CD1c-positive myeloid dendritic cell (primary cell): ENCODE results near the gene EXTL2.
A peak's percentile ranks its signal among the peaks of the same experiment; 100 is the strongest.
"Not testable (repeated sequence)": the region's sequence is repeated elsewhere in the genome, so short reads cannot be mapped to it uniquely, and the experiment has no call there.

Source experiments
- DNase-seq: peaks from one replicate; pipeline ENCODE4 v3.0.0-alpha.2; 2016; ENCODE audit errors: extremely low spot score

The EXTL2 gene

DNA sequence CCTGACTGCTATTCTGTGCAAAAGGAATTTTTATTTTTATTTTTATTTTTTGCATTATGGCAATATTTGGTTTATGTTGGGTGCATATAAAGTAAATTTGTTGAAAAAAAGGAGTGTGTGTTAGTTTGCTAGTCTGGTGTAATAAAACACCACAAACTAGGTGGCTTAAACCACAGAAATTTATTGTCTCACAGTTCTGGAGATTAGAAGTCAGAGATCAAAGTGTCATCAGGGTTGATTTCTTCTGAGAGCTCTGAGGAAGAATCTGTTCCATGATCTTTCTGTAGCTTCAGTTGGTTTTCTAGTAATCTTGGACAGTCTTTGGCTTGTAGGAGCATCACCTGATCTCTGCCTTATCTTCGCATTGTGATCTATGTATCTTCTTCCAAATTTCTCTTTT, 7.7 kb upstream of the EXTL2 start:
- DNase-seq = no peak

DNA sequence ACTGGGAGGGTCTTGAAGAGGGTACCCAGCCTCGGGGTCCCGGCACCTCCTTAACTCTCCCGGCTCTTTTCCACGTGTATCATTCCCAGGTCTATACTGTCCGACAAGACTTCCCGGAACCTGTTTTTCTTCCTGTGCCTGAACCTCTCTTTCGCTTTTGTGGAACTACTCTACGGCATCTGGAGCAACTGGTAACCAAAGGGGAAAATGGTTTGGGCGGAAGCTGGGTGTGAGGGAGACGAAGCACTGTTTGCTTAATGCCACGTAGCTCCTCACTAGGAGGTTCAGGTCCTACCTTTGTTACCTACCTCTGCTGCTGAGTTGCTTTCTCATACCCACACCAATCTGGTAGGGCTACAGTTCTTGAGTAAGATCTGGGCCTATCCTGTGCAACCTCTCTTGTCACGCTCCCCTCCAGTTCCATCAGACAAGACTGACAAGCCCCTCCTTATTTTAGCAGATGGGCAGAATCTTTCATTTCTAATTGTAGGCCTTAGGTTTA, 1.9 kb upstream of the EXTL2 start:
- DNase-seq = peak; percentile 68

DNA sequence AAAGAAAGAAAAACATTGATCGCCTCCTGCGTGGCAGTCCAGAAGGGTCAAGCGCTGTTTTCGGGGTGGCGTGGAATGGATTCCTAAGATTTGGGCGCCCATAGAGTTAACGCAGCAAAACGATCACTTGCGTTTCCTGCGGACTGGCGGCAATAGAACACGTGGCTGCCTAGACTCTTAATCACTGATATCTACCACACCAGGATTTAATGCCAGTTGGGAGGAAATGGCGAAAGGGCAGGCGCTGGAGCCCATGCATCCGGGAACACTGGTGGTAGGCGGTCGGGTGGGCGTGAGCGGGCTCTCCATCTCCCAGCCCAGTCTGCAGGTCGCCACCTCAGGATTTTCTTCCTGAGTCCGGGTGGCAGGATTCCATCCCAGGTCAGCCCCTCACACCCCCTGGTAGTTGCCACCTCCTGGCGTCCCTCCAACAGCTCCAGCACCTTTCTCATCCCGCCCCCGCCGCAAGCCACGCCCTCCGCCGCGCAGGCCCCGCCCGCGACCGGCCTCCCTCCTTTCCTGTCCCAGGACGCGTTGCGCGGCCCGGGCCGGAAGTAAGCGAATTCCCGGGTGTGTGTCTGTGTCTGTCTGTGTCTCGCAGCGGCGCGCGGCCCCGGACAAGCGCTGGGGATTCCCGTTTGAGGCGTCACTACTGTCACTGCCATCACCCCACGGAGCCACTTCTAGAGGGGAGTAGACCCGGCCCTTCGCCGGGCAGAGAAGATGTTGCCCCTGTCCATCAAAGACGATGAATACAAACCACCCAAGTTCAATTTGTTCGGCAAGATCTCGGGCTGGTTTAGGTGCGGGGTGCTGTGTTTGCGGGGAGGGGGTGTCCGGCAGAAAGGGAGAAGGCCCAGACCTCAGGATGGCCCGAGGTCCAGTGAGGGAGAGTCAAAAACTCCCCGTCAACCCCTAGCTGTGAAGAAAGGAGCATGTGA, 1.2 kb upstream of the EXTL2 start, which contains the start of gene SLC30A7:
TSS of gene SLC30A7 (plus strand) at position 551 of the 941 bp plus-strand sequence. CDS start at position 724, 173 bp downstream.
- peak; percentile 94 for DNase-seq

DNA sequence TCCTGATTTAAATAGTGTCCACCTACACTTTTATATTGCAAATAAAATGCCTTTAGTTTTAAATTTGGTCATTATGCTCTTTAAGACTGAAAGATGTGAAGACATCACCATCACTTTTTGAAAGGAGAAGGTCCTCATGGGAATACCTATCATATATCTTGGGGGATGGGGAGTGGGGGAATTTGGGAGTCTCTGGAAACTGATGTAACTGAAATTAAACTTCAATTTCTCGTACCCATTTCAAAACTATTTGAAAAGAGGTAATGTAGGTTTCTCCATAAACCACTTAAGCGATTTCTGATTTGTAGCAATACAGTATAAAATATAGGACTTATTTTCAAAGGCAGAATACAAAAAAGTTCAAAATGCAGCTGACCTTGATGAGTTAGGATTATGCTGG, 924 bp downstream of the EXTL2 start:
- no peak for DNase-seq

DNA sequence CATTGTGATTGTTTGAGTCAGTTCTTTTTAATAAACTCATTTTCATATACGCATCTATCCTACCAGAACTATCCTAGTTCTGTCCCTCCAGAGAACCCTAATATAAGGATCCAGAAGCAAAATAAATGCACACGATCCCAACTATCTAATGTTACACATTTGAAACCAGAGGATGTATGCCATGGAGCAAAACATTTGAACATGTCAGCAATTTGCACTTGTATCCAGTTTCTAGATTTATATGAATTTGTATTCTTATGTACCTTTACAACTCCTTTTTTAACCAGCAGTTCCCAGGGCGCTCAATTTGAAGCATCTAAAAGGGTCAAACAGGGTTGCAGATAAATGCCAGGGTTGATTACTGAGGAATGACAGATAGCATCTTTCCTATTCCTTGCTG, 2.1 kb downstream of the EXTL2 start:
- DNase-seq = no peak

DNA sequence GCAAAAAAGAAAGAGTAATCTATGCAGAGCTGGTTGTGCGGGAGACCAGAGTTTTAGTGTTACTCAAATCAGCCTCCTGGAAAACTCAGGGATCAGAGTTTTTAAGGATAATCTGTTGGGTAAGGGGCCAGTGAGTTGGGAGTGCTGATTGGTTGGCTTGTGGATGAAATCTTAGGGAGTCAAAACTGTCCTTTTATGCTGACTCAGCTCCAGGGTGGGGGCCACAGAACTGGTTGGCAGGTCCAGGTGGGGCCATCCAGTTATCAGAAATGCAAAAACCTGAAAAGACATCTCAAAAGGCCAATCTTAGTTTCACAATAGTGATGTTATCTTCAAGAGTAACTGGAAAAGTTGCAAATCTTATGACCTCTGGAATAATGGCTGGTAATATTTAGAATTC, 3.3 kb downstream of the EXTL2 start:
- no peak for DNase-seq

DNA sequence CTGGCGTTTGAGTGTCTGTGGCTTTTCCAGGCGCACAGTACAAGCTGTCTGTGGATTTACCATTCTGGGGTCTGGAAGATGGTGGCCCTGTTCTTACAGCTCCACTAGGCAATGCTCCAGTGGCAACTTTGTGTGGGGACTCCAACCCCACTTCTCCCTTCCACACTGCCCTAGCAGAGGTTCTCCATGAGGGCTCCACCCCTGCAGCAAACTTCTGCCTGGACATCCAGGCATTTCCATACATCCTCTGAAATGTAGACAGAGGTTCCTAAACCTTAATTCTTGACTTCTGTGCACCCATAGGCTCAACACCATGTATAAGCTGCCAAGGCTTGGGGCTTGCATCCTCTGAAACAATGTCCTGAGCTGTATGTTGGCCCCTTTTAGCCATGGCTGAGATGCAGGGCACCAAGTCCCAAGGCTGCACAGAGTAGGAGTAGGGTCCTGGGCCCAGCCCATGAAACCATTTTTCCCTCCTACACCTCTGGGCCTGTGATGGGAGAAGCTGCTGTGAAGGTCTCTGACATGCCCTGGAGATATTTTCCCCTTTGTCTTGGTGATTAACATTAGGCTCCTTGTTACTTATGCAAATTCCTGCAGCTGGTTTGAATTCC, 4.7 kb downstream of the EXTL2 start:
- DNase-seq = not testable (repeated sequence)

DNA sequence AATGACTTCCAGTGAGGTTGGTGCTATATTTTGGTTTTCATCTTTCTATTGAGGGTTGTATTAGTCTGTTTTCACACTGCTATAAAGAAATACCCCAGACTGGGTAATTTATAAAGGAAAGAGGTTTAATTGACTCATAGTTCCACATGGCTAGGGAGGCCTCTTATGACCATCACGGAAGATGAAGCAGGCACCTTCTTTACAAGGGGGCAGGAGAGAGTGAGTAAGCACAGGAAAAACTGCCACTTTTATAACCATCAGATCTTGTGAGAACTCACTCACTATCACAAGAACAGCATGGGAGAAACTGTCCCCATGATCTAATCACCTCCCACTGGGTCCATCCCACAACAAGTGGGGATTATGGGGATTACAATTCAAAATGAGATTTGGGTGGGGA, 5.6 kb downstream of the EXTL2 start:
- not testable (repeated sequence) for DNase-seq

DNA sequence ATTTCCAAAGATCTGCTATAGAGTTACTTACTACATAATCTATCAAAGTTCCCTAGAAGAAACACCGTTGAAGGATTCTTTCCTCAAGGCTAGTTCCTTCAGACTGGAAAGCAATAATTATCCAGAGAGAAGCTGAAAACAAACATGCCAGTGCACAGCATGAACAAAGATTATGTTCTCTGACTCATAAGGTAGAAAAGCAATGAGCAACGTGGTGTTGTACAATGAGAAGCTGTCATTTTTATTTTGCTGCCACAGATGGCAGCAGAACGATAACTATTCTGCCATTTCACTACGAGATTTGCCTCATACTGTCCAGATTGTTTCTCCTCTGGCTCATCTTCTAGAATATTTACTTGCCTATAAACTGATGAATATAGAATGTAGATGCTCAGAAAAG, 10.7 kb downstream of the EXTL2 start:
- no peak for DNase-seq

DNA sequence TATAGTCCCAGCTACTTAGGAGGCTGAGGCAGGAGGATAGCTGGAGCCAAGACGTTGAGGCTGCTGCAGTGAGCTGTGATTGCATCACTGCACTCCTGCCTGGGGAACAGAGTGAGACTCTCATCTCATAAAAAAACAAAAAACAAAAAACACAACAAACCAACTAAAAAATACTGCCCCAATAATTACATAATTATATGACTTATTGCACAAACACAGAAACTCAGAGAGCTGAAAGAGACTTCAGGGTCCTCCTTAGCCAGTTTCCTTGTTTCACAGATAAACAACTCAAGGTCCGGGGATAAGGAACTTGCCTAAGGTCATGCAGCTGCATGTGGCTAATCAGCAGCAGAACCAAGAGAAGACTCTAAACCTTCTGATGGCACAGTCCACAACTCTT, 11.9 kb downstream of the EXTL2 start:
- peak; percentile 50 for DNase-seq

DNA sequence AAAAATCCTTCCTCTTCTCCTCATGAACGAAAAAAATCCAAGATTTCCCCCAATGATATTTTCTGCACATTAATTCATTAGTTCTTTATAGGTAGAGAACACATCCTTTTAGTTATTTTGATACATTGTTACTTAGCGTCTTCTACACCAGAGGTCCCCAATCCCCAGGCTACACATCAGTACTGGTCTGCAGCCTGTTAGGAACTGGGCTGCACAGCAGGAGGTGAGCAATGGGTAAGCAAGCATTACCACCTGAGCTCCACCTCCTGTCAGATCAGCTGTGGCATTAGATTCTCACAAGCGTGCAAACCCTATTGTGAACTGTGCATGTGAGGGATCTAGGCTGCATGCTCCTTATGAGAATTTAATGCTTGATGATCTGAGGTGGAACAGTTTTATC, 13.0 kb downstream of the EXTL2 start:
- DNase-seq = no peak

DNA sequence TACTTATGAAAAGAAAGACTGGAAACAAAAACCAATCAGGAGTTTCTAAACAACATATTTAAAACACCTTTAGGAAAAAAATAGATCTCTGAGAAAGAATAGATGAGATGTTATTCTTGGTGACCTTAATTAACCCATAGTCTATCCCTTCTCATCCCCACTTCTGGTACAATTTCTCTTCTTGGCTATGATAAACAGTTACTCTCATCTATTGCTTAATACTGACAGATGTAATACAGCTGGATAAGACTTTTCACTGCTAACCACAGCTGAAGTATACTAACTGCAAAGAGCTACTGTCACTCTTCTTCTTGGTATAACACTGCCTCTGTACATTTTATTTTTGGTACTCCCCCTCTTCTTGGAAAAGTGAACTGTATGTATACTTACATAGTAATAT, 15.2 kb downstream of the EXTL2 start:
- DNase-seq = no peak

DNA sequence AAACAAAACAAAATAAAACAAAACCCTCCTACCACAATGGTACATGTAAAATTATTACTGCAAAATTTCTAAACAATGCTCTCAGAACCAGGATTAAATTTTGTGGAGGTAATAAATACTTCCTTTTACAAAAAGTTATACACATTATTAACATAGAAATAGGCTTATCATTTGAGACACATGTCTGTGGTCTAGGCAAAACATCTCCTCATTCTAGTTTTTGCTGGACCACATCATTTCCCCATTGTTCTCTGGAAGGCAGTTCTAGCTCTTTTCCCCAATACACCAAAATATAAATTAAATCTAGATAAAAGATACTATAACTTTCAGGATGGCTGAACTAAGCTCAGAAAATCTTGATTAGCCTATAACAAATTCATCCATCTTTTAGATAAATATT, 18.4 kb downstream of the EXTL2 start:
- DNase-seq = no peak

DNA sequence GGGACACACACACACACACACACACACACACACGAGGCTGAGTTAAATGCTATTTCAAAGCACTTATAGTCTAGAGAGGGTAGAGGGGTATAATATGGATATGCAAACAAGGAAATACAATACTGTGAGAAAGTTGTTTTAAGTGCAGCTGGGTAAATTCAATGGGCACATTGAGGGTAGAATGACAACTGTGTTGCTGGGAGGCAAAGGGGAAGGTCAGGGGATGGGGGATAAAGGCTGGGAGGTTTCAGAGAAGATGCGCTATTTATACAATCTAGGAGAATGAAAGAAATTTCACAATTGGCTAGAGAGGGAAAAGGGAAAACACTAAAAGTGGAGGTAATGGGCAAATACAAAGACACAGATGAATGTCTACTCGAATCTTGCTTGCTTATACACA, 19.4 kb downstream of the EXTL2 start:
- DNase-seq = no peak

DNA sequence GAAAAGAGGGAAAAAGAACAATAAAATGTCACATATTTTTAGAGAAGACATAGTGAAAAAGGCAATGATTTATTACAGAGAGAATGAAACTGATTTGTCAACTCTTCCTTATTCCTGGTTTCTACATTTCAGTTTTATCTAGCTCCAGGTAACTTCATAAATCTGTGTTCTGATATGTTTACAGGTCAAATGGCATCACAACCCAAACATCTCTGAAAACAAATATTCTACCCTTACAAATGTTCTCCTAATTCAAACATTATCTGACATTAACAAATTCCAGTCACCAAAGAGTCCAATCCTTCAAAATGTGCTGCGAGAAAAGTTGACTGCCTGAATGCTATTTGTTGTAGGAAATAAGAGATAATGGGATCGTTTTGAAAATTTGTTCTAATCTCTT, 20.2 kb downstream of the EXTL2 start:
- DNase-seq = no peak

DNA sequence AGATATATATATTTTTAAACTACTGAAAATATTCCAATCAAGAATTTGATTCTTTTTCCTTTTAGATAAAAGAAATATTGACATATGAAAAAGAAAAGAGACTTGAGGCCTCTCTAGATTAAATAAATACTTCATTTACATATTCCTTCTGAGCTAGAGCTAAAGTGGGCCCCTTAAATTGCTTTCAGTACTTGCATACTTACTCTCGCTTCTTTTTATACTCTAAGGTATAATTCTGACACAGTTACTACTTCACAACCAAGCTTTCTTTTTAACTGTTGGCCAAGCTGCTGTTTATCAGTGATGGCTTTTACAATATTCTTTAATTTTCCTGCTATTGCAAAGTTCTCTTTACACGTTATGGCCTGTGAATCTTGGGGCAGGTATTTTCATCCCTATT, 24.6 kb downstream of the EXTL2 start:
- no peak for DNase-seq

DNA sequence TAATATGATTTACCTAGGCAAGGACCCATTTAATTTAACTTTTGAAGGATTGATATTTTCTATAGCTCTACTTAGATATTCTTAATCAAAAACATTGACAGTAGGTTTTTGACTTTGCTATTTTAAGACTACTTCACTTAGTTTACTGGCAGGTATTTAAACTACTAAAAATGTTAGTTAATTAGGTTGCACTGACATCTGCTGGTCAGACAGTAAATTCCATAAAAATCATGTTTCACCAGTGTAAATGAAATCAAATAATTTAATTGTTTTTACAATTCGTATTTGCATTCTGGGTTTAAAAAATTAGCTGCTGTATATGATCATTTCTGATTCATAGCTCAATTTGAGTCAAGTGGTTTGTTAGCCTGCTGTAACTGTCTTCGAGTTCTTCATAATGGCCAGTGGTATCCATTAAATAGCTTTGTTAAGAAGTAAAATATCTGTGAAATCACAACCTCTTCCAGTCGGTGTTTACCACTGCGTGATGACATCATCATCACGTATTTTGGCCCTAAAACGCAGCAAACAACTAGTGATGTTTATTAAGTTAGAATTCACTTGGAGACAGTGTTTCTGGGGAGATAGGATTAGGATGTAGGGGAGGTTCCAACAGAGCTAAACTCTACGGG, 26.2 kb downstream of the EXTL2 start:
- peak; percentile 70 for DNase-seq

DNA sequence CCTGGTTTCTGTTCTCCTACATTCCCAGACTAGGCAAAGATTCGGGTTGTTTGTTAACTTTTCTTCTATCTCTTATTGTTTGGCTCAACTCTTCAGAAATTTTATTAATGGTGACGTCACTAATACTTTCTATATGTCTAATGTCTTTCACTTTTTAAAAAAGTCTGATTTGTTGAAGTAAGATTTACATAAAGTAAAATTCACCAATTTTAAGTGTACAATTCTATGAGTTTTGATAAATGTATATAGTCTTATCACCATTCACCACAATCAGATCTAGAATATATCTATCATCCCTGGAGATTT, 27.8 kb downstream of the EXTL2 start:
- no peak for DNase-seq

DNA sequence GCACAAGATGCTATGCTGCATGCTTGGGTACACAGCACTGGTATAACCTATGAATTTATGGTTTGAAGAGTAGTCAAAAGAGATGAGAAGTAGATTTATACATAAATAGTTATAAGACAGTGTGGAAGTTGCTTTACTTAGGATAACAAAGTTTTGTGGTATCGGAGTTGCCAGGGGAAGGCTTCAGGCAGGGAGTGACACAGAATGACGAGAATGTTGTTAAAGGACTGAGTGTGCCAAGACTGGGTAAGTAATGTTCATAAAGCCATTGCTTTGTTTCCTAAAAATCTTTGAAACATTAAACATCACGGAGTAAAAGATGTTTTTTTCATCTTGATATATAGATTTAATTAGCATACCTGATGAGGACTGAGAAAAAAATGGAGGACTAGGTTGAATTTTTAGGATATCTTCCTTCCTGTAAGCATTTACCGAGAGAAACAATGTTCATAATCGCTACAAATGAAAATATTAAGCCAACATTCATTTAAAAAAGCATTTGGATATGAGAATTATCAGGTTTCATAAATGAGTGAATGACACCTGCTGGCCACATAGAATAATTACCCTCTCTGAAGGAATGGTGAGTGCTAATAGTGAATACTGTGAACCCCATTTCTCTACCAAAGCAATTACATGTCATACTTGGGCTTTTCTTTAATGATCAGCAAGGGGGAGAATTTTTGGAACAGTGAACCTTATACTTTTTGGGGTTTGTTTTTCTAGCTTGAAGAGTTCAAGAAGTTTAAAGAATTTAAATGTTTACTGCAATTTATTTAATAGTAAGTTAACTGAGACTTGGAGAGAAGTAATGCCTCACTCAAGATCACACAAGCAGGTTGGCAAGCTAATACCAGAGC, 28.4 kb downstream of the EXTL2 start:
- DNase-seq = peak; percentile 61

DNA sequence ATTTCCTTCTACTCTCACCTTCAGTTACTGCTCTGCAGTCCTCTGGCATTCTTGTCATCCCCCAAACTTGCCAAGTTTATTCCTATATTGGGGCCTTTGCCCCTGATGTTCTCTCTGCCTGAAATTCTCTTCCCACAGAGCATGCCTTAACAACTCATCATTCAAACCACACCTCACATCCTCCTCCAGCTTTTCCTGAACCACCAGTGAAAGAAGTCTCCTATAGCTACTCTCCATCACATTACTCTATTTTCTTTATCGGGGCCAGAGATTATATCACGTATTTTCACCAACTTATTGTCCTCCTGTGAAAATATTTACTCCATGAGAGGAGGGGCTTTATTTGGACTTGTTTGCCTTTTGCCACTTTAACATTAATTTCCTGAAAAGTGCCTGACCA, 32.1 kb downstream of the EXTL2 start:
- no peak for DNase-seq

DNA sequence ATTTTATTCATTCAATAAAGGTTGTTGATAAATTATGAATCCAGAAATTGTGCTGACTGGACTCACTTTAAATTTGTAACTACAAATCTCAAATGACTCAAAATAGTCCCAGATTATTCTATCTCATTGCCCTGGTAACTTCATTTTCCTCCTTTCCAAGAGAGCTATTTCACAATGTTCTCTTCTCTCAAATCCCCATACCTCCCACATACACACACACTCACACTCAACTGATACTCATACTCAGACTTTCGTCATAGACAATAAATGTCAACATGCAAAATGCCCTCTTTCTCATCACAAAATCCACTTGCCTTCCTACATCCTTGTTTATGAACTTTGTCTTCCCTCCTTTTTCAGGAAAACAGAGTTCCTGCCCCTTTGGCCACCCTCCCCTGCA, 33.3 kb downstream of the EXTL2 start:
- peak; percentile 65 for DNase-seq
